Measurements from ENCODE around the gene GPA33. TPM values are rescaled to one million over a fixed set of nuclear protein-coding genes. Genes with fewer than 3 reads are reported as not detected.

The GPA33 gene
- total and polyA plus RNA-seq, 10 of the 15 experiments (the other 5 are each of a cell fraction or from before 2014, with no cell fraction given): 0.09 to 0.27 (median 0.21) TPM; not detected in 1

DNA sequence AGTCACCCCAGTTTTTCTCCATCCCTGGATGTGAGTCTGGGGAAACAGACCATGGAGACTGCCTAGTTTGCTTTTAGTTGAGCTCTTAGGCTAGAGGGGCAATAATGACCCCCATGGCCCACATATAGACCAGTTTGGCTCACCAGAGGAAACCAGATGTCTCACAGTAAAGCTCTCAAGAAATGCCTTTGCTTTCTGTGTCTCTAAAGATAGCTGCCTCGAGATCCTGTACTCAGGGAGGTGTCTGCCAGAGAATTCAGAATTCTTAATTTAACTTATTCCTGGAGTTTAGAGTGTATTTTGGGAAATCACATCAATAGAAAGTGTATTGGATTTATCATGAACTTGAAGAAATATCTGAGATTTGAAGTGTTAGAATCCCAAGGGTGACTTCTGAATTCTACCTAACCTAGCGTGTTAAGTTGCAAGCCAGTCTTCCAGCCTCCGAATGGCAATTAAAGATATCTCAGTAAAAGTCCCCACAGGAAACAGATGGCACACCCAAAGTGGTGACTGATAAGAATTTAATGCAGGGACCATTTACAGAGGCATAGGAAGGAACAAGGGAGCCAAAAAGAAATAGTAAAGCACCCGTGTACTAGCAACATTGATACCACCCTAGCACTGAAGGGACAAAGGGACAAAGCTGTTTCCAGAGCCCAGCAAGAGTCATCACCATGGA lies 40.8 kb upstream of the GPA33 start:
- ChIA-PET RAD21 (ENCODE audit: unreplicated experiment) (interaction anchor here (1.3 kb wide), 1 partner anchor 64 kb away, joined by 4 read pairs; no protein-coding TSS in a partner anchor), CTCF (no interaction called here), POLR2A (no interaction called here), SMC1A (ENCODE audit: uncharacterized antibody, unreplicated experiment) (interaction anchor here (0.8 kb wide), 1 partner anchor 65 kb away, joined by 3 read pairs; no protein-coding TSS in a partner anchor)
- Histone ChIP-seq H3K27me3 (replicated peaks in 1 of 2; ENCODE audit: control insufficient read depth in 2 of 2, insufficient read depth in 2 of 2, low read length in 1 of 2) (peaks cover 7 to 8% of the 10 kb centered on the region in 2 experiments; a peak in 2 of 4 replicates), H2AFZ (ENCODE audit: control insufficient read depth, low read depth, low read length) (no peak overlapping the region), H3K79me2 (ENCODE audit: control insufficient read depth, insufficient read depth, low read length) (no peaks in the 10 kb centered on the region), H3K27ac (ENCODE audit: control insufficient read depth, insufficient read depth) (no peak overlapping the region), H3K9ac (ENCODE audit: control insufficient read depth, insufficient read depth, low read length) (no peak overlapping the region), H3K36me3 (ENCODE audit: control insufficient read depth in 2 of 2, insufficient read depth in 2 of 2, low read length in 1 of 2) (no peaks in the 10 kb centered on the region), H3K9me3 (replicated peaks; ENCODE audit: control insufficient read depth, insufficient read depth, low read length) (no peaks in the 10 kb centered on the region), H3K4me2 (ENCODE audit: control insufficient read depth, insufficient read depth) (no peak overlapping the region), H3K4me3 (no peak overlapping the region), H4K20me1 (ENCODE audit: control insufficient read depth, insufficient read depth) (no peaks in the 10 kb centered on the region), H3K4me1 (ENCODE audit: control insufficient read depth, insufficient read depth, low read length) (no peaks in the 10 kb centered on the region)
- ATAC-seq: no peak
- intact Hi-C loops (cut with micrococcal nuclease; ENCODE audit: unreplicated experiment): no loop called here
- DNase-seq (ENCODE audit: low read depth, low spot score): no peak
- no TSS peak for BruUV-seq (replicated peaks)
- in situ Hi-C loops (cut with MboI): no loop called here
- whole genome bisulfite sequencing (ENCODE audit: insufficient coverage, insufficient replicate concordance, low lambda C conversion rate, missing lambda C conversion rate): 2% methylated on average over 4 of the region's 4 CpGs
- no peak for FAIRE-seq
- TF ChIP-seq, protein P1, sequence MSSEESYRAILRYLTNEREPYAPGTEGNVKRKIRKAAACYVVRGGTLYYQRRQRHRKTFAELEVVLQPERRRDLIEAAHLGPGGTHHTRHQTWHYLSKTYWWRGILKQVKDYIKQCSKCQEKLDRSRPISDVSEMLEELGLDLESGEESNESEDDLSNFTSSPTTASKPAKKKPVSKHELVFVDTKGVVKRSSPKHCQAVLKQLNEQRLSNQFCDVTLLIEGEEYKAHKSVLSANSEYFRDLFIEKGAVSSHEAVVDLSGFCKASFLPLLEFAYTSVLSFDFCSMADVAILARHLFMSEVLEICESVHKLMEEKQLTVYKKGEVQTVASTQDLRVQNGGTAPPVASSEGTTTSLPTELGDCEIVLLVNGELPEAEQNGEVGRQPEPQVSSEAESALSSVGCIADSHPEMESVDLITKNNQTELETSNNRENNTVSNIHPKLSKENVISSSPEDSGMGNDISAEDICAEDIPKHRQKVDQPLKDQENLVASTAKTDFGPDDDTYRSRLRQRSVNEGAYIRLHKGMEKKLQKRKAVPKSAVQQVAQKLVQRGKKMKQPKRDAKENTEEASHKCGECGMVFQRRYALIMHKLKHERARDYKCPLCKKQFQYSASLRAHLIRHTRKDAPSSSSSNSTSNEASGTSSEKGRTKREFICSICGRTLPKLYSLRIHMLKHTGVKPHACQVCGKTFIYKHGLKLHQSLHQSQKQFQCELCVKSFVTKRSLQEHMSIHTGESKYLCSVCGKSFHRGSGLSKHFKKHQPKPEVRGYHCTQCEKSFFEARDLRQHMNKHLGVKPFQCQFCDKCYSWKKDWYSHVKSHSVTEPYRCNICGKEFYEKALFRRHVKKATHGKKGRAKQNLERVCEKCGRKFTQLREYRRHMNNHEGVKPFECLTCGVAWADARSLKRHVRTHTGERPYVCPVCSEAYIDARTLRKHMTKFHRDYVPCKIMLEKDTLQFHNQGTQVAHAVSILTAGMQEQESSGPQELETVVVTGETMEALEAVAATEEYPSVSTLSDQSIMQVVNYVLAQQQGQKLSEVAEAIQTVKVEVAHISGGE (CRISPR knock-in tag; IDR thresholded peaks at IDR 0.05): no peak
- TF ChIP-seq KAT2A (conservative IDR thresholded peaks at IDR 0.05; ENCODE audit: control insufficient read depth, low read depth, low read length) (no peak), TCF3 (IDR thresholded peaks at IDR 0.05; ENCODE audit: borderline replicate concordance, insufficient read depth, low read depth, low read length) (no peak), CBX3 (IDR thresholded peaks at IDR 0.05; ENCODE audit: borderline replicate concordance, low read depth) (no peak), NFYB (IDR thresholded peaks at IDR 0.05; ENCODE audit: insufficient read depth, low read depth, low read length) (no peak), SPI1 (IDR thresholded peaks at IDR 0.05; ENCODE audit: borderline replicate concordance, insufficient read depth, low read depth, low read length) (no peak), JUNB (IDR thresholded peaks at IDR 0.05) (no peak)
- TF ChIP-seq, protein P2, sequence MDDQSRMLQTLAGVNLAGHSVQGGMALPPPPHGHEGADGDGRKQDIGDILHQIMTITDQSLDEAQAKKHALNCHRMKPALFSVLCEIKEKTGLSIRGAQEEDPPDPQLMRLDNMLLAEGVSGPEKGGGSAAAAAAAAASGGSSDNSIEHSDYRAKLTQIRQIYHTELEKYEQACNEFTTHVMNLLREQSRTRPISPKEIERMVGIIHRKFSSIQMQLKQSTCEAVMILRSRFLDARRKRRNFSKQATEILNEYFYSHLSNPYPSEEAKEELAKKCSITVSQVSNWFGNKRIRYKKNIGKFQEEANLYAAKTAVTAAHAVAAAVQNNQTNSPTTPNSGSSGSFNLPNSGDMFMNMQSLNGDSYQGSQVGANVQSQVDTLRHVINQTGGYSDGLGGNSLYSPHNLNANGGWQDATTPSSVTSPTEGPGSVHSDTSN (IDR thresholded peaks at IDR 0.05; ENCODE audit: insufficient replicate concordance, low read depth, low read length): no peak
- TF ChIP-seq, protein P3, sequence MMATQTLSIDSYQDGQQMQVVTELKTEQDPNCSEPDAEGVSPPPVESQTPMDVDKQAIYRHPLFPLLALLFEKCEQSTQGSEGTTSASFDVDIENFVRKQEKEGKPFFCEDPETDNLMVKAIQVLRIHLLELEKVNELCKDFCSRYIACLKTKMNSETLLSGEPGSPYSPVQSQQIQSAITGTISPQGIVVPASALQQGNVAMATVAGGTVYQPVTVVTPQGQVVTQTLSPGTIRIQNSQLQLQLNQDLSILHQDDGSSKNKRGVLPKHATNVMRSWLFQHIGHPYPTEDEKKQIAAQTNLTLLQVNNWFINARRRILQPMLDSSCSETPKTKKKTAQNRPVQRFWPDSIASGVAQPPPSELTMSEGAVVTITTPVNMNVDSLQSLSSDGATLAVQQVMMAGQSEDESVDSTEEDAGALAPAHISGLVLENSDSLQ (IDR thresholded peaks at IDR 0.05): no peak
- TF ChIP-seq, protein P4, sequence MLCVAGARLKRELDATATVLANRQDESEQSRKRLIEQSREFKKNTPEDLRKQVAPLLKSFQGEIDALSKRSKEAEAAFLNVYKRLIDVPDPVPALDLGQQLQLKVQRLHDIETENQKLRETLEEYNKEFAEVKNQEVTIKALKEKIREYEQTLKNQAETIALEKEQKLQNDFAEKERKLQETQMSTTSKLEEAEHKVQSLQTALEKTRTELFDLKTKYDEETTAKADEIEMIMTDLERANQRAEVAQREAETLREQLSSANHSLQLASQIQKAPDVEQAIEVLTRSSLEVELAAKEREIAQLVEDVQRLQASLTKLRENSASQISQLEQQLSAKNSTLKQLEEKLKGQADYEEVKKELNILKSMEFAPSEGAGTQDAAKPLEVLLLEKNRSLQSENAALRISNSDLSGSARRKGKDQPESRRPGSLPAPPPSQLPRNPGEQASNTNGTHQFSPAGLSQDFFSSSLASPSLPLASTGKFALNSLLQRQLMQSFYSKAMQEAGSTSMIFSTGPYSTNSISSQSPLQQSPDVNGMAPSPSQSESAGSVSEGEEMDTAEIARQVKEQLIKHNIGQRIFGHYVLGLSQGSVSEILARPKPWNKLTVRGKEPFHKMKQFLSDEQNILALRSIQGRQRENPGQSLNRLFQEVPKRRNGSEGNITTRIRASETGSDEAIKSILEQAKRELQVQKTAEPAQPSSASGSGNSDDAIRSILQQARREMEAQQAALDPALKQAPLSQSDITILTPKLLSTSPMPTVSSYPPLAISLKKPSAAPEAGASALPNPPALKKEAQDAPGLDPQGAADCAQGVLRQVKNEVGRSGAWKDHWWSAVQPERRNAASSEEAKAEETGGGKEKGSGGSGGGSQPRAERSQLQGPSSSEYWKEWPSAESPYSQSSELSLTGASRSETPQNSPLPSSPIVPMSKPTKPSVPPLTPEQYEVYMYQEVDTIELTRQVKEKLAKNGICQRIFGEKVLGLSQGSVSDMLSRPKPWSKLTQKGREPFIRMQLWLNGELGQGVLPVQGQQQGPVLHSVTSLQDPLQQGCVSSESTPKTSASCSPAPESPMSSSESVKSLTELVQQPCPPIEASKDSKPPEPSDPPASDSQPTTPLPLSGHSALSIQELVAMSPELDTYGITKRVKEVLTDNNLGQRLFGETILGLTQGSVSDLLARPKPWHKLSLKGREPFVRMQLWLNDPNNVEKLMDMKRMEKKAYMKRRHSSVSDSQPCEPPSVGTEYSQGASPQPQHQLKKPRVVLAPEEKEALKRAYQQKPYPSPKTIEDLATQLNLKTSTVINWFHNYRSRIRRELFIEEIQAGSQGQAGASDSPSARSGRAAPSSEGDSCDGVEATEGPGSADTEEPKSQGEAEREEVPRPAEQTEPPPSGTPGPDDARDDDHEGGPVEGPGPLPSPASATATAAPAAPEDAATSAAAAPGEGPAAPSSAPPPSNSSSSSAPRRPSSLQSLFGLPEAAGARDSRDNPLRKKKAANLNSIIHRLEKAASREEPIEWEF (IDR thresholded peaks at IDR 0.05; ENCODE audit: insufficient replicate concordance, low read depth, low read length): no peak
